Mesenchymal stem cell (in vitro differentiated cells and primary cell): ENCODE data around the gene ATP9B.

Experiments
- DNase-seq: peaks from one replicate; pipeline ENCODE4 v3.0.0-alpha.2; 2013
- H2AFZ ChIP-seq: one replicate; pipeline ENCODE4 v1.6.1; 2013; ENCODE audit warnings: low read depth, mild to moderate bottlenecking, control low read depth, inconsistent platforms, low read length, moderate library complexity
- H2AK5ac ChIP-seq: 2 replicates; pipeline ENCODE4 v1.6.1; 2013; ENCODE audit warnings: low read length, moderate library complexity, mild to moderate bottlenecking, inconsistent platforms; ENCODE audit not compliant: severe bottlenecking
- H2BK120ac ChIP-seq: one replicate; pipeline ENCODE4 v1.6.1; 2013; ENCODE audit warnings: low read depth, mild to moderate bottlenecking, inconsistent platforms, low read length, moderate library complexity
- H2BK12ac ChIP-seq, 2 experiments: one replicate each; pipeline ENCODE4 v1.6.1; 2013; ENCODE audit warnings: inconsistent platforms in 2 of 2, low read length in 2 of 2, mild to moderate bottlenecking in 2 of 2, moderate library complexity in 2 of 2, control low read depth in 1 of 2
- H2BK15ac ChIP-seq: one replicate; pipeline ENCODE4 v1.6.1; 2013; ENCODE audit warnings: mild to moderate bottlenecking, low read depth, inconsistent platforms; ENCODE audit not compliant: poor library complexity, severe bottlenecking
- H2BK5ac ChIP-seq: 2 replicates; pipeline ENCODE4 v1.6.1; 2013; ENCODE audit warnings: low read depth, mild to moderate bottlenecking, low read length, control low read depth, inconsistent platforms; ENCODE audit not compliant: poor library complexity, severe bottlenecking
- H3K14ac ChIP-seq, 2 experiments: one replicate each; pipeline ENCODE4 v1.6.1; 2013; ENCODE audit warnings: inconsistent platforms in 2 of 2, low read length in 2 of 2, control low read depth in 1 of 2, mild to moderate bottlenecking in 1 of 2, moderate library complexity in 1 of 2
- H3K18ac ChIP-seq, 2 experiments: one replicate each; pipeline ENCODE4 v1.6.1; 2013; ENCODE audit warnings: inconsistent platforms in 2 of 2, low read length in 2 of 2, control low read depth in 1 of 2, low read depth in 1 of 2, mild to moderate bottlenecking in 1 of 2
- H3K23ac ChIP-seq, 2 experiments: one replicate each; pipeline ENCODE4 v1.6.1; 2013; ENCODE audit warnings: inconsistent platforms in 2 of 2, low read length in 2 of 2, mild to moderate bottlenecking in 2 of 2, moderate library complexity in 2 of 2, control low read depth in 1 of 2
- H3K27ac ChIP-seq: 2 replicates; pipeline ENCODE4 v1.5.1; 2013; ENCODE audit warnings: mild to moderate bottlenecking, moderate library complexity, low read length, control low read depth, inconsistent platforms; ENCODE audit not compliant: poor library complexity, severe bottlenecking
- H3K27me3 ChIP-seq, 2 experiments: 2 replicates each; pipeline versions ENCODE4 v1.6.1 to v1.7.0; 2013; ENCODE audit warnings: low read length in 2 of 2, mild to moderate bottlenecking in 2 of 2, moderate library complexity in 2 of 2, control low read depth in 1 of 2, inconsistent platforms in 1 of 2; ENCODE audit not compliant: control insufficient read depth in 1 of 2, insufficient read depth in 1 of 2
- H3K36me3 ChIP-seq, 2 experiments: 2 replicates each; pipeline versions ENCODE4 v1.6.1 to v1.7.0; 2013; ENCODE audit warnings: low read length in 2 of 2, control low read depth in 1 of 2, inconsistent platforms in 1 of 2, low read depth in 1 of 2, mild to moderate bottlenecking in 1 of 2; ENCODE audit not compliant: insufficient read depth in 2 of 2, control insufficient read depth in 1 of 2
- H3K4ac ChIP-seq, 2 experiments: one replicate each; pipeline ENCODE4 v1.6.1; 2013; ENCODE audit warnings: inconsistent platforms in 2 of 2, low read length in 2 of 2, mild to moderate bottlenecking in 2 of 2, moderate library complexity in 2 of 2, control low read depth in 1 of 2, low read depth in 1 of 2
- H3K4me1 ChIP-seq: 2 replicates; pipeline ENCODE4 v1.6.1; 2013; ENCODE audit warnings: low read depth, low read length, control low read depth; ENCODE audit not compliant: control insufficient read depth, insufficient read depth
- H3K4me2 ChIP-seq: 2 replicates; pipeline ENCODE4 v1.6.1; 2013; ENCODE audit warnings: low read length, mild to moderate bottlenecking, inconsistent platforms; ENCODE audit not compliant: poor library complexity, severe bottlenecking
- H3K4me3 ChIP-seq, 2 experiments: 2 replicates each; pipeline versions ENCODE4 v1.5.1 to v1.7.0; 2013; ENCODE audit warnings: low read length in 2 of 2, mild to moderate bottlenecking in 2 of 2, control low read depth in 1 of 2, low read depth in 1 of 2; ENCODE audit not compliant: insufficient read depth in 1 of 2
- H3K79me1 ChIP-seq: replicated peaks from 2 replicates; pipeline ENCODE4 v1.6.1; 2013; ENCODE audit warnings: mild to moderate bottlenecking, control low read depth, low read length, inconsistent platforms; ENCODE audit not compliant: poor library complexity, severe bottlenecking
- H3K9ac ChIP-seq: 2 replicates; pipeline ENCODE4 v1.7.0; 2013; ENCODE audit warnings: mild to moderate bottlenecking, low read length, moderate library complexity
- H3K9me3 ChIP-seq: 2 replicates; pipeline ENCODE4 v1.7.0; 2013; ENCODE audit warnings: mild to moderate bottlenecking, low read length; ENCODE audit not compliant: control insufficient read depth
- H4K8ac ChIP-seq: one replicate; pipeline ENCODE4 v1.6.1; 2013; ENCODE audit warnings: inconsistent platforms, mild to moderate bottlenecking, low read length, moderate library complexity
- H4K91ac ChIP-seq: one replicate; pipeline ENCODE4 v1.6.1; 2013; ENCODE audit warnings: mild to moderate bottlenecking, low read length, inconsistent platforms
- WGBS: methylation state at CpG from one replicate; pipeline ENCODE4 v1.1.7; 2013; ENCODE audit warnings: mixed read lengths; 5-methylcytosine and 5-hydroxymethylcytosine counted together

The ATP9B gene

DNA sequence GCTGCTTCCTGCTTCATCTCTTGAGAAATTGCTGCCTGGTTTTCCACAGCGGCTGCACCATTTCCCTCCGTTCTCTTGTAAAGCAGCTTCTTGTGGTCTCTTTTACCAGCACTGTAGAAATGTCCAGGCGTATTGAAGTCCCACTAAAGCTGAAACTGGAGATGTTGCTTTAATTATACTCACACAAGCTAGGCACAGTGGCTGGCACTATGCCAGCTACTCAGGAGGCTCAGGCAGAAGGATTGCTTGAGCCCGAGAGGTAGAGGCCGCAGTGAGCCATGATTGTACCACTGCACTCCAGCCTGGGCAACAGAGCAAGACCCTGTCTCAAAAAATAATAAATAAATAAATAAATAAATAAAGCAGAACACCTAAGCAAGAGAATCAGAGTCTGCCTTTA, 19.2 kb upstream of the ATP9B start:
- Histone ChIP-seq H3K36me3 (no peaks in the 10 kb centered on the region), H2BK5ac (no peak overlapping the region), H3K79me1 (no peaks in the 10 kb centered on the region), H3K4me2 (no peak overlapping the region), H3K4me3 (no peak overlapping the region), H4K8ac (no peak overlapping the region), H4K91ac (no peak overlapping the region), H2BK12ac (no peak overlapping the region), H2BK15ac (no peak overlapping the region), H3K18ac (no peak overlapping the region), H3K14ac (no peak overlapping the region), H3K9ac (no peak overlapping the region), H3K27me3 (no peaks in the 10 kb centered on the region), H3K27ac (no peak overlapping the region), H2BK120ac (no peak overlapping the region), H3K23ac (no peak overlapping the region), H3K4ac (no peak overlapping the region), H2AK5ac (no peak overlapping the region), H3K9me3 (no peaks in the 10 kb centered on the region), H2AFZ (no peak overlapping the region), H3K4me1 (no peaks in the 10 kb centered on the region)
- 89% methylated on average over 3 of the region's 5 CpGs for WGBS
- DNase-seq: no peak

- Histone ChIP-seq H3K14ac (no peak overlapping the region), H3K23ac (no peak overlapping the region), H2AK5ac (no peak overlapping the region), H3K4me3 (no peak overlapping the region), H3K4ac (no peak overlapping the region), H3K18ac (no peak overlapping the region), H2BK120ac (no peak overlapping the region), H3K4me2 (no peak overlapping the region), H2AFZ (no peak overlapping the region), H3K4me1 (no peaks in the 10 kb centered on the region), H2BK5ac (no peak overlapping the region), H3K9ac (no peak overlapping the region), H4K91ac (no peak overlapping the region), H3K9me3 (no peaks in the 10 kb centered on the region), H2BK12ac (no peak overlapping the region), H3K79me1 (no peaks in the 10 kb centered on the region), H4K8ac (no peak overlapping the region), H3K27me3 (no peaks in the 10 kb centered on the region), H2BK15ac (no peak overlapping the region), H3K36me3 (no peaks in the 10 kb centered on the region), H3K27ac (no peak overlapping the region)
- DNase-seq: no peak
- WGBS: 82% methylated on average over 9 of the region's 9 CpGs
These were observed 12.3 kb upstream of the ATP9B start for GRCh38 chr18:79056827-79057367.

- Histone ChIP-seq H3K79me1 (no peaks in the 10 kb centered on the region), H2BK12ac (no peak overlapping the region), H3K4me2 (no peak overlapping the region), H2BK120ac (no peak overlapping the region), H3K23ac (no peak overlapping the region), H3K4me3 (no peak overlapping the region), H3K4me1 (no peaks in the 10 kb centered on the region), H2AK5ac (no peak overlapping the region), H3K36me3 (no peaks in the 10 kb centered on the region), H2AFZ (no peak overlapping the region), H3K18ac (no peak overlapping the region), H2BK5ac (no peak overlapping the region), H2BK15ac (no peak overlapping the region), H4K91ac (no peak overlapping the region), H3K27ac (no peak overlapping the region), H3K9ac (no peak overlapping the region), H3K14ac (no peak overlapping the region), H3K9me3 (no peaks in the 10 kb centered on the region), H4K8ac (no peak overlapping the region), H3K27me3 (no peaks in the 10 kb centered on the region), H3K4ac (no peak overlapping the region)
- no CpG with 5 or more reads among the region's 2 CpGs for WGBS
- DNase-seq: no peak
These were observed 11.2 kb upstream of the ATP9B start for GRCh38 chr18:79058007-79058406.

DNA sequence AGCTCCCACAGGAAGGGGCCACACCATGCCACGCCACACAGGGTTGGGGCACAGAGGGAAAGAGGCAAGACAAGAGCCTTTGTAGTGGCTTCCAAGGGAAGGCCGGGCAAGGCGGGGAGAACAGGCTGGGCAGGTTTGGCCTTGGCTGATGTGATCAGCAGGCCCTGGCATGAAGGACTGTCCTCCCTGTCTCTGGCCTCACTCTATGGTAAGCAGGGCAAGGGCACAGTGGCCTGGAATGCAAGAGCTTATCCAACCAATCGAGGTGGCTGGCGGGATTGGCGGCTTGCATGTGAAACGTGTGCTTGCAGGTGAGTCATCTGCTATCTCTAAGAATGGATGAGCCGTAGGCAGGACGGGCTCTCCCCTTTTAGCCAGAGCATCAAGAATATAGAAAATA, 6.4 kb upstream of the ATP9B start:
- 61% methylated on average over 7 of the region's 9 CpGs for whole genome bisulfite sequencing
- H2AK5ac ChIP-seq: no peak overlapping the region
- no peak overlapping the region for H3K9ac ChIP-seq
- no peak overlapping the region for H3K18ac ChIP-seq
- H4K8ac ChIP-seq: no peak overlapping the region
- no peak overlapping the region for H4K91ac ChIP-seq
- H2BK120ac ChIP-seq: no peak overlapping the region
- H3K9me3 ChIP-seq: no peaks in the 10 kb centered on the region
- no peak overlapping the region for H2BK12ac ChIP-seq
- no peak overlapping the region for H2AFZ ChIP-seq
- no peak overlapping the region for H3K4me3 ChIP-seq
- H3K4ac ChIP-seq: no peak overlapping the region
- no peak overlapping the region for H3K27ac ChIP-seq
- H3K79me1 ChIP-seq: no peaks in the 10 kb centered on the region
- no peak overlapping the region for H2BK5ac ChIP-seq
- no peaks in the 10 kb centered on the region for H3K36me3 ChIP-seq
- no peak for DNase-seq
- H3K4me2 ChIP-seq: no peak overlapping the region
- no peak overlapping the region for H3K23ac ChIP-seq
- H3K27me3 ChIP-seq: no peaks in the 10 kb centered on the region
- no peak overlapping the region for H2BK15ac ChIP-seq
- no peaks in the 10 kb centered on the region for H3K4me1 ChIP-seq
- H3K14ac ChIP-seq: no peak overlapping the region
